CD4-positive, CD25-positive, alpha-beta regulatory T cell (primary cell): ENCODE measurements around the gene MCTP1. TPM values are rescaled to one million over a fixed set of nuclear protein-coding genes. Genes with fewer than 3 reads are reported as not detected.
"Not testable (repeated sequence)": the region's sequence is repeated elsewhere in the genome, so short reads cannot be mapped to it uniquely, and the experiment has no call there.

Source experiments
- ATAC-seq, 2 donors: fragments of 150-1000 bp; cut with Tn5 transposase; one replicate each; pipeline ENCODE4 v1.10.0; 2021; ENCODE audit warnings: low read depth in 2 of 2, moderate number of reproducible peaks in 2 of 2, moderate library complexity in 1 of 2
- DNase-seq, 3 donors: peaks; one replicate each; pipeline versions ENCODE4 v3.0.0 to v3.0.0-alpha.2; 2012 to 2022; ENCODE audit warnings: mixed read lengths in 1 of 3
- H3K27ac ChIP-seq: one replicate; pipeline ENCODE4 v1.7.0; 2013; ENCODE audit warnings: mild to moderate bottlenecking, low read length; ENCODE audit not compliant: insufficient read depth, poor library complexity, severe bottlenecking
- H3K27me3 ChIP-seq: one replicate; pipeline ENCODE4 v1.7.0; 2013; ENCODE audit warnings: low read length; ENCODE audit not compliant: control insufficient read depth, insufficient read depth
- H3K36me3 ChIP-seq: one replicate; pipeline ENCODE4 v1.7.0; 2013; ENCODE audit warnings: mild to moderate bottlenecking, low read length, moderate library complexity; ENCODE audit not compliant: control insufficient read depth, insufficient read depth
- H3K4me1 ChIP-seq: 2 replicates; pipeline ENCODE4 v1.7.0; 2013; ENCODE audit warnings: mild to moderate bottlenecking, low read length; ENCODE audit not compliant: insufficient read depth, control insufficient read depth, poor library complexity, severe bottlenecking
- H3K4me3 ChIP-seq: one replicate; pipeline ENCODE4 v1.7.0; 2013; ENCODE audit warnings: low read depth, mild to moderate bottlenecking, low read length, moderate library complexity
- H3K9me3 ChIP-seq, 2 experiments: 1 replicate in 1 of 2; 2 replicates in 1 of 2; pipeline ENCODE4 v1.7.0; 2013; ENCODE audit warnings: low read length in 2 of 2, mild to moderate bottlenecking in 1 of 2, moderate library complexity in 1 of 2; ENCODE audit not compliant: control insufficient read depth in 2 of 2
- H3K27ac Mint-ChIP-seq, 3 donors: one replicate each; pipeline ENCODE4 v1.8.0; 2020 to 2022; ENCODE audit warnings: mild to moderate bottlenecking in 3 of 3, mixed read lengths in 3 of 3, moderate library complexity in 2 of 3
- H3K27me3 Mint-ChIP-seq: one replicate; pipeline ENCODE4 v1.8.0; 2022; ENCODE audit warnings: mild to moderate bottlenecking, mixed read lengths
- H3K36me3 Mint-ChIP-seq: one replicate; pipeline ENCODE4 v1.8.0; 2020; ENCODE audit warnings: mixed read lengths
- H3K4me1 Mint-ChIP-seq, 4 donors: one replicate each; pipeline ENCODE4 v1.8.0; 2020 to 2022; ENCODE audit warnings: mixed read lengths in 4 of 4, mild to moderate bottlenecking in 1 of 4
- H3K4me3 Mint-ChIP-seq, 4 donors: one replicate each; pipeline ENCODE4 v1.8.0; 2020 to 2022; ENCODE audit warnings: mild to moderate bottlenecking in 4 of 4, mixed read lengths in 4 of 4, moderate library complexity in 3 of 4
- H3K9me3 Mint-ChIP-seq, 7 donors: one replicate each; pipeline ENCODE4 v1.8.0; 2020 to 2022; ENCODE audit warnings: mixed read lengths in 7 of 7, mild to moderate bottlenecking in 3 of 7, moderate library complexity in 2 of 7
- polyA plus RNA-seq, 4 donors: library from polyadenylated mRNA; unstranded; fragments of 300-500 nt; fragmentation: Illumina TruSeq; gene quantifications; one replicate each; pipeline ENCODE4 v1.2.3, GENCODE V29; 2021
- total RNA-seq: library from RNA; stranded (reverse); gene quantifications from one replicate; pipeline ENCODE4 v1.2.3, GENCODE V29; 2022

Gene MCTP1
- total and polyA plus RNA-seq, 5 donors from 2014 or later, result 0.24 to 2.9 (median 0.76) TPM

DNA sequence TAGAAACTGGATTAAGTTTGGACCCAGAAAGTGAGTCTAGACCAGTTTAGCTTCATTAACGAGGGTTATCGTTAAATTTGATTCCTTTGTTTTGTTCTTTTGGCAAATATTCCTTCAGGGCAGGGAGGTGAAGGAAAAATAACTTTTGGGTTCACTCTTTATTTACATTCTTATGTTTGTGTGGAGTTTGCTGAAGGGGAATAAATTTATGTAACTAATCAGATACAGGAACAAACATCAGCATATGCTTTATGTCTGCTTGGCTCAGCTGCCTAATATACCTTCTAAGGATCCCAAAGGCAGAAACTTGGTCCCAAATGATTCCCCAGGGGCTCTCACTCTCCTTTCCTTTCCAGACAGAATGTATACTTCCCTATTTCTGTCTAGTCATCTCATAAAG, 132.4 kb downstream of the MCTP1 start:
- Mint-ChIP-seq H3K4me3 (no peak overlapping the region), H3K36me3 (no peaks in the 10 kb centered on the region), H3K9me3 (peaks cover 0 to 12% (median 0%) of the 10 kb centered on the region in 7 donors), H3K27ac (no peak overlapping the region), H3K4me1 (no peaks in the 10 kb centered on the region), H3K27me3 (peaks cover 4% of the 10 kb centered on the region)
- no peaks in the 10 kb centered on the region for H3K36me3 ChIP-seq
- H3K27me3 ChIP-seq, result no peaks in the 10 kb centered on the region
- DNase-seq (no peak), ATAC-seq (no peak)
- no peak overlapping the region for H3K27ac ChIP-seq
- no peak overlapping the region for H3K4me3 ChIP-seq
- no peaks in the 10 kb centered on the region for H3K4me1 ChIP-seq
- no peaks in the 10 kb centered on the region for H3K9me3 ChIP-seq

DNA sequence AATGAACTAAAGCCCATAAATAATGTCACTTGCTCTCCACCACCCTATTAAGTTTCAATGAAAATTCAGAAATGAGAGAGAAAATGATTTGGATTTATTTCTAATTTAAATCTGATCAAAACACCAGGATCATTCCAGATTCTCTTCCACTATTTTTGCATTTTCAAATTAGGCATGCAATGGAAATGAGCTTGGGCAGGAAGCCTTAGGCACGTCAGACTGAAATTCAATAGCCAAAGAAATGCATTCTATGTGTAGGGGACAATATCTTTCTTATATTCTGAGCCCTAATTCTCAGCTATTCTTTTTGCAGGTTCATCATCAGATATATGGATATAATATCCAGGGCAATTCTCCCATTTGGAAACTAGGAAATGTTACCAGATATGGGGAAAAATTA, 132.8 kb downstream of the MCTP1 start:
- Mint-ChIP-seq H3K9me3 (peaks cover 0 to 16% (median 0%) of the 10 kb centered on the region in 7 donors), H3K27ac (no peak overlapping the region), H3K27me3 (peaks cover 4% of the 10 kb centered on the region), H3K4me3 (no peak overlapping the region), H3K4me1 (no peaks in the 10 kb centered on the region), H3K36me3 (no peaks in the 10 kb centered on the region)
- no peak overlapping the region for H3K27ac ChIP-seq
- H3K4me1 ChIP-seq, result no peaks in the 10 kb centered on the region
- no peaks in the 10 kb centered on the region for H3K36me3 ChIP-seq
- DNase-seq (no peak), ATAC-seq (no peak)
- H3K4me3 ChIP-seq, result no peak overlapping the region
- H3K27me3 ChIP-seq, result no peaks in the 10 kb centered on the region
- H3K9me3 ChIP-seq, result no peaks in the 10 kb centered on the region

GRCh38 chr5:95151694-95152093, 133.2 kb downstream of the MCTP1 start:
- no peak for ATAC-seq
- Histone ChIP-seq H3K4me1 (no peaks in the 10 kb centered on the region), H3K4me3 (no peak overlapping the region), H3K9me3 (no peaks in the 10 kb centered on the region), H3K36me3 (no peaks in the 10 kb centered on the region), H3K27ac (no peak overlapping the region), H3K27me3 (no peaks in the 10 kb centered on the region)
- peaks cover 0 to 17% (median 0%) of the 10 kb centered on the region in 7 donors for H3K9me3 Mint-ChIP-seq
- DNase-seq, result no peak
- no peak overlapping the region for H3K27ac Mint-ChIP-seq
- H3K36me3 Mint-ChIP-seq, result no peaks in the 10 kb centered on the region
- H3K27me3 Mint-ChIP-seq, result peaks cover 4% of the 10 kb centered on the region
- no peaks in the 10 kb centered on the region for H3K4me1 Mint-ChIP-seq
- no peak overlapping the region for H3K4me3 Mint-ChIP-seq

GRCh38 chr5:95149387-95149786, 135.5 kb downstream of the MCTP1 start:
- DNase-seq (no peak), ATAC-seq (no peak)
- H3K4me1 Mint-ChIP-seq, result no peaks in the 10 kb centered on the region

GRCh38 chr5:95148453-95148852, 136.4 kb downstream of the MCTP1 start:
- no peaks in the 10 kb centered on the region for H3K9me3 ChIP-seq
- Mint-ChIP-seq H3K27me3 (no peaks in the 10 kb centered on the region), H3K4me1 (no peaks in the 10 kb centered on the region), H3K9me3 (peaks cover 0 to 18% (median 0%) of the 10 kb centered on the region in 7 donors), H3K36me3 (no peaks in the 10 kb centered on the region), H3K27ac (no peak overlapping the region), H3K4me3 (no peak overlapping the region)
- H3K4me3 ChIP-seq, result no peak overlapping the region
- no peaks in the 10 kb centered on the region for H3K4me1 ChIP-seq
- ATAC-seq, result no peak
- no peak for DNase-seq
- H3K36me3 ChIP-seq, result no peaks in the 10 kb centered on the region
- H3K27me3 ChIP-seq, result no peaks in the 10 kb centered on the region
- no peak overlapping the region for H3K27ac ChIP-seq

More at GRCh38 chr5:95149387-95149786, 135.5 kb downstream of the MCTP1 start:
- H3K27me3 ChIP-seq, result no peaks in the 10 kb centered on the region
- no peak overlapping the region for H3K4me3 ChIP-seq
- H3K4me3 Mint-ChIP-seq, result no peak overlapping the region
- no peaks in the 10 kb centered on the region for H3K4me1 ChIP-seq
- no peak overlapping the region for H3K27ac ChIP-seq
- H3K27ac Mint-ChIP-seq, result no peak overlapping the region
- H3K36me3 ChIP-seq, result no peaks in the 10 kb centered on the region
- H3K36me3 Mint-ChIP-seq, result no peaks in the 10 kb centered on the region
- peaks cover 0 to 18% (median 0%) of the 10 kb centered on the region in 7 donors for H3K9me3 Mint-ChIP-seq
- H3K9me3 ChIP-seq, result no peaks in the 10 kb centered on the region
- H3K27me3 Mint-ChIP-seq, result no peaks in the 10 kb centered on the region

DNA sequence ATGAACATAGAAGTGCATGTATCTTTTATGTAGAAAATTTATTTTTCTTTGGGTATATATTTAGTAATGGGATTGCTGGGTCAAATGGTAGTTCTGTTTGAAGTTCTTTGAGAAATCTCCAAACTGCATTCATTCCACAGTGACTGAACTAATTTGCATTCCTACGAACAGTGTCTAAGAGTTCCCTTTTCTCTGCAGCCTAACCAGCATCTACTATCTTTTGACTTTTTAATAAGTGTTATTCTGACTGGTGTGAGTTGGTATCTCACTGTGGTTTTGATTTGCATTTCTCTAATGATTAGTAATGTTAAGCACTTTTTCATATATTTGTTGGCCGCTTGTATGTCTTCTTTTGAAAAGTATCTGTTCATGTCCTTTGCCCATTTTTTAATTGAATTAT, 141.0 kb downstream of the MCTP1 start:
- H3K36me3 ChIP-seq, DNase-seq, H3K27ac ChIP-seq, ATAC-seq, H3K9me3 ChIP-seq, H3K27me3 ChIP-seq, H3K36me3 Mint-ChIP-seq, H3K4me1 ChIP-seq, H3K4me1 Mint-ChIP-seq, H3K4me3 ChIP-seq, H3K4me3 Mint-ChIP-seq, H3K27ac Mint-ChIP-seq, H3K27me3 Mint-ChIP-seq: not testable (repeated sequence)
- H3K9me3 Mint-ChIP-seq, result peaks cover 0 to 15% (median 0%) of the 10 kb centered on the region in 7 donors

DNA sequence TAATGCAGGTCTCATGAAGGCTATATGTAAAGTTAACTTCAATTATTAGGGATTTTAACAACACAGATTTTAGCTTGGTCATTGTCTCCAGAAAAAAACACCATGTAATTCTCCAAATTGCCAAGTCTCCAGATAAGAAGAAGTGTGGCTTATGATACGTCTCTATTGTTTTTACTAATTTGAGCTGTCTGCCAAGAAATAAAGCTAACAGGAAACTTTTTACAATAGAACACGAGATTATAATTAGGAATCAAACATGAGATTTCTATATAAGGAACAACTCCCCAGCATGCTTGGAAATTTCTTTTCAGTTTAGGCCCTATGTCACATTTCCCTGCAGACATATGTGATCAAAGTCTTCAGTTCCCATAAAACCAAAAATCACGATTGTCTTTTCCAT, 142.7 kb downstream of the MCTP1 start:
- H3K4me3 Mint-ChIP-seq, result no peak overlapping the region
- Histone ChIP-seq H3K27ac (no peak overlapping the region), H3K27me3 (no peaks in the 10 kb centered on the region), H3K4me1 (no peaks in the 10 kb centered on the region), H3K36me3 (no peaks in the 10 kb centered on the region), H3K9me3 (no peaks in the 10 kb centered on the region), H3K4me3 (no peak overlapping the region)
- H3K27me3 Mint-ChIP-seq, result no peaks in the 10 kb centered on the region
- H3K4me1 Mint-ChIP-seq, result no peaks in the 10 kb centered on the region
- peaks cover 0 to 4% (median 0%) of the 10 kb centered on the region in 7 donors for H3K9me3 Mint-ChIP-seq
- DNase-seq, result no peak
- H3K36me3 Mint-ChIP-seq, result no peaks in the 10 kb centered on the region
- no peak overlapping the region for H3K27ac Mint-ChIP-seq
- no peak for ATAC-seq

- Mint-ChIP-seq H3K9me3 (peaks cover 0 to 4% (median 0%) of the 10 kb centered on the region in 7 donors), H3K4me3 (no peak overlapping the region), H3K27me3 (no peaks in the 10 kb centered on the region), H3K27ac (no peak overlapping the region), H3K4me1 (no peaks in the 10 kb centered on the region), H3K36me3 (no peaks in the 10 kb centered on the region)
- H3K27me3 ChIP-seq, result no peaks in the 10 kb centered on the region
- no peaks in the 10 kb centered on the region for H3K4me1 ChIP-seq
- ATAC-seq (no peak), DNase-seq (no peak)
- no peaks in the 10 kb centered on the region for H3K9me3 ChIP-seq
- H3K36me3 ChIP-seq, result no peaks in the 10 kb centered on the region
- H3K4me3 ChIP-seq, result no peak overlapping the region
- H3K27ac ChIP-seq, result no peak overlapping the region
Measured at GRCh38 chr5:95141141-95141540, 143.8 kb downstream of the MCTP1 start.
